ENCODE measurements around the gene PREX1. TPM values are rescaled to one million over a fixed set of nuclear protein-coding genes. Genes with fewer than 3 reads are reported as not detected.

PREX1 gene
- total RNA-seq, 1 donor from 2014 or later = 20.8 TPM

DNA sequence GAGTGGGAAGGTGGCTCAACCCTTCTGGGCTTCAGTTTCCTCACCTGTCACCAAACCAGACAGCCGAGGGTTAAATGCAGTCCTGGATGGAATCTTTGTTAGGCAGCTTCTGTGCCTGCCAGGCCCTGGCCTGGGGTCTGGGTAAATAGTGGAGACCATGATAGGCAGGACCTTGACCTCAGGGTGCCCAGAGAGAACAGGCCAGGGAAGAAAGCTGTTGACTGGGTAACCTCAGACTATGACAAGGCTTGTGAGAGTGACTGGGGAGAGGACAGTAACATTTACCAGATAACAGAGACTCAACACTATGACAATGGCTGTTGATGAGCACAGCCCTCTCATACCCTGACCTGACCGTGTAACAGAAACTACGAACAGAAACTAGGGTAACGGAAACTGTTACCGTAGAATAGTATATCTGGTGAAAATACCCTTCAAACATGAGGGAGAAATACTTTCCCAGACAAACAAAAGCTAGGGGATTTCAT is 218.3 kb downstream of the PREX1 start:
- no peak for DNase-seq (ENCODE audit: extremely low spot score, unreplicated experiment)
- peaks cover 3% of the 10 kb centered on the region for H3K27me3 Mint-ChIP-seq
- H3K4me3 Mint-ChIP-seq = no peak overlapping the region
- no peaks in the 10 kb centered on the region for H3K9me3 Mint-ChIP-seq
- H3K36me3 Mint-ChIP-seq = no peaks in the 10 kb centered on the region
- H3K27ac Mint-ChIP-seq = no peak overlapping the region
- TF ChIP-seq, protein P1, sequence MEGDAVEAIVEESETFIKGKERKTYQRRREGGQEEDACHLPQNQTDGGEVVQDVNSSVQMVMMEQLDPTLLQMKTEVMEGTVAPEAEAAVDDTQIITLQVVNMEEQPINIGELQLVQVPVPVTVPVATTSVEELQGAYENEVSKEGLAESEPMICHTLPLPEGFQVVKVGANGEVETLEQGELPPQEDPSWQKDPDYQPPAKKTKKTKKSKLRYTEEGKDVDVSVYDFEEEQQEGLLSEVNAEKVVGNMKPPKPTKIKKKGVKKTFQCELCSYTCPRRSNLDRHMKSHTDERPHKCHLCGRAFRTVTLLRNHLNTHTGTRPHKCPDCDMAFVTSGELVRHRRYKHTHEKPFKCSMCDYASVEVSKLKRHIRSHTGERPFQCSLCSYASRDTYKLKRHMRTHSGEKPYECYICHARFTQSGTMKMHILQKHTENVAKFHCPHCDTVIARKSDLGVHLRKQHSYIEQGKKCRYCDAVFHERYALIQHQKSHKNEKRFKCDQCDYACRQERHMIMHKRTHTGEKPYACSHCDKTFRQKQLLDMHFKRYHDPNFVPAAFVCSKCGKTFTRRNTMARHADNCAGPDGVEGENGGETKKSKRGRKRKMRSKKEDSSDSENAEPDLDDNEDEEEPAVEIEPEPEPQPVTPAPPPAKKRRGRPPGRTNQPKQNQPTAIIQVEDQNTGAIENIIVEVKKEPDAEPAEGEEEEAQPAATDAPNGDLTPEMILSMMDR (conservative IDR thresholded peaks at IDR 0.05) = no peak
- peaks cover 19% of the 10 kb centered on the region for H3K4me1 Mint-ChIP-seq (ENCODE audit: unreplicated experiment)

DNA sequence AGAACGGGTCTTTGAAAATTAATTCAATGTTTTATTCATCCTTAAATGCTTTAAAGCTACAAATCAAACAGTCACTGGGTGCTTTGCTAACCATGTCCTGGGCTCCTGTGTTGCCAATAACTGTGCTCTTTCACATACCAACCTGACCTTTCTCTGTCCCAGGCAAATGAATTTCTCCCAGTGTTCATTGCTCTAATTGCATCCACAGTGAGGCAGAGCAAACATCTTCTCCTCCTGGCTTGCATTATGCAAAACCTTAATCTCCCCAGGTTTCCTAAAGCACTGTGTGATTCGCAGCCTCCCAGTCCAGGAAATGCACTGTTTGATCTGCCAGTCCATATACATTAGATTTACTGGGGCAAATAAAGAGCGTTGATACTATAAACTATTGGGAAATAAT is 219.0 kb downstream of the PREX1 start:
- DNase-seq (ENCODE audit: extremely low spot score, unreplicated experiment) = no peak
- H3K9me3 Mint-ChIP-seq = no peaks in the 10 kb centered on the region
- no peak overlapping the region for H3K4me3 Mint-ChIP-seq
- H3K4me1 Mint-ChIP-seq (ENCODE audit: unreplicated experiment) = peaks cover 19% of the 10 kb centered on the region
- H3K36me3 Mint-ChIP-seq = no peaks in the 10 kb centered on the region
- no peak overlapping the region for H3K27ac Mint-ChIP-seq
- H3K27me3 Mint-ChIP-seq = peaks cover 3% of the 10 kb centered on the region
- TF ChIP-seq, protein P1 (conservative IDR thresholded peaks at IDR 0.05) = no peak

DNA sequence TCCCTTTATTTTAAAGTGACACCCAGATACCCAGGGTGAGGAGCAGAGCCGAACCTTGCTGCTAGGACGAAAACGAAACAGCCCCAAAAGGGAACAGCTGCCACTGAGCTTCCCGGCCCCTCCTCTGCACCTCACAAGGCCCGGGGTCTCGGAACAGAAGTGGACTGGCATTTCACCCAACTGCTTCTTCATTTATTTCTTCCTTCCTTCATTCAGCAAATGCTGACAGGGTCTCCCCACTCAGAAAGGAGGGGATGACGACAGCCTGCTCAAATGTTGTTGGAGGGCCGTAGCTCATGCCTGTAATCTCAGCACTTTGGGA is 220.3 kb downstream of the PREX1 start:
- Mint-ChIP-seq H3K36me3 (no peaks in the 10 kb centered on the region), H3K4me1 (ENCODE audit: unreplicated experiment) (peaks cover 19% of the 10 kb centered on the region), H3K27ac (no peak overlapping the region), H3K9me3 (no peaks in the 10 kb centered on the region), H3K27me3 (peaks cover under 1% of the 10 kb centered on the region), H3K4me3 (no peak overlapping the region)
- no peak for DNase-seq (ENCODE audit: extremely low spot score, unreplicated experiment)
- TF ChIP-seq, protein P1 (conservative IDR thresholded peaks at IDR 0.05) = no peak

DNA sequence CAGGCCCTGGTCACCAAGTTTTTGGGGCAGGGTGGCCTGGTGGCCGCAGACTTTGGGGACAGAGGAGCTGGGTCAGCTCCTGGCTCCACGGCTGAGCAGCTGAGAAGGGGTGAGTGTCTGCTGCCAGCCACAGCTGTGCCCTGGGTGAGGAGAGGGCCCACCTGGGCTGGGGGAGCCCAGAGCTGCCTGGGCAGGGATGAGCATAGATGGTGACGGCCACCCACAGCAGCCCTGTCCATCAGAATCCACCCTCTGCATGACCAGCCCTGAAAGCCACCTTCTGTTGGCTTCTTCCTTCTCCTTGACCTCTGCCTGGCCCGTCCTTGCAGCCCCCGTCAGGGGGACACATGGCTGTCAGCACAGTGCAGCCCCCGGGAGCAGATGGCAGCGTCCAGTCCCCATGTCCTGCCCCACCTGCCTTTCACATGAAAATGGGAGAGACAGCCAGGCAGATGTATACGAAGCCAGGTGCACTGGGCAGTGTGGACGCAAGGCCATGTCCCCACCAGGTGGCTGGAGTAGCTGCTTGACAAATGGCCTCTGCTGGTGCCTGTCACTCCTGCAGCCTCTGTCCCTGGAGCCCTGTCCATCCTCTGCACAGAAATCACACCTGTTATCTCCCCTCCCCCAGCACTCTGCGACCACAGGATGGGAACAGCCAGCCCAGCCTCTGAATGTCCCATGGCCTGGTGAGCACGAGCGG is 220.8 kb downstream of the PREX1 start:
- Mint-ChIP-seq H3K36me3 (no peaks in the 10 kb centered on the region), H3K4me3 (no peak overlapping the region), H3K9me3 (no peaks in the 10 kb centered on the region), H3K4me1 (ENCODE audit: unreplicated experiment) (peaks cover 19% of the 10 kb centered on the region), H3K27ac (no peak overlapping the region), H3K27me3 (no peaks in the 10 kb centered on the region)
- no peak for DNase-seq (ENCODE audit: extremely low spot score, unreplicated experiment)
- TF ChIP-seq, protein P1 (conservative IDR thresholded peaks at IDR 0.05) = no peak

DNA sequence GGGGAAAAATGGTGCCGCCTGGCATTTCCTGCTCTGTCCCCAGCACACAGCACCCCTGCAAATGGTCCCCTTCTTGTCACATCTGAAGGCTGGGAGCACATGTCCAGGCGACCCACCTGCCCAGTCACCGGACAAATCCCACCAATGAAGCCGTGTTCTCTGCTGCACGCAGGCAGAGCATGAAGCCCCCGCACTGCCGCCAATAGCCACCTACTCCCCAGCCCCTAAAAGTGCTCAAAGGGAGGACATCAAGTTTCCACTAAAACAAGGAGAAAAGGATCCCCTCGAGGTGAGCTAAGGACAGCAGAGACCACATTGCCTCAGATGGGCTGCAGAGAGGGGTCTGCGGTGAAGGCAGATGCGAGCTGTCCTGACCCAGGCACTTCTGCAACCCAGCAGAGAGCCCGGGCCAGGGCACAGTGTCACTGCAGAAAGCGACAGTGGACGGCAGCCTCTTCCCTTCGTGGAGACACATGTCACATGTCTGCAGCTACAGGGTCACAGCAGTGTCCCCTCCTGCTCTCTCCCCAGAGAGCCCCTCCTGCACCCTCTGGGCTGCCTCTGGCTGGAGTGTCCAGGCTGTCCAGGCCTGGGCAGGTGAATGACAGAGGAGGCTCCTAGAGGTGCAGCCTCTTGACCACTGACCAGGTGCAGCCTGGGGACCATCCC is 221.5 kb downstream of the PREX1 start:
- Mint-ChIP-seq H3K36me3 (no peaks in the 10 kb centered on the region), H3K4me3 (no peak overlapping the region), H3K4me1 (ENCODE audit: unreplicated experiment) (peaks cover 19% of the 10 kb centered on the region), H3K27me3 (no peaks in the 10 kb centered on the region), H3K27ac (no peak overlapping the region), H3K9me3 (no peaks in the 10 kb centered on the region)
- TF ChIP-seq, protein P1 (conservative IDR thresholded peaks at IDR 0.05) = no peak
- DNase-seq (ENCODE audit: extremely low spot score, unreplicated experiment) = no peak

All from type B pancreatic cell (in vitro differentiated cells).